ENCODE data around the gene IL25. TPM values are rescaled to one million over a fixed set of nuclear protein-coding genes. Genes with fewer than 3 reads are reported as not detected.

The IL25 gene
- polyA plus RNA-seq, 1 of the 3 experiments (the other 2 are of a cell fraction): not detected

- H3K4me3 ChIP-seq (ENCODE audit: low read depth in 2 of 2, low read length in 1 of 2): no peak overlapping the region
- H3K9ac ChIP-seq: no peak overlapping the region
- no peak overlapping the region; the same call in 1 of the 2 replicates for H2AFZ ChIP-seq (ENCODE audit: low read depth)
- no peaks in the 10 kb centered on the region for H3K9me3 ChIP-seq
- CTCF ChIA-PET: interaction anchor here (0.7 to 1.5 kb wide), 2 partner anchors 9 to 22 kb away, joined by 3 to 4 read pairs; no protein-coding TSS in a partner anchor
- peaks cover 23% of the 10 kb centered on the region for H3K27me3 ChIP-seq (ENCODE audit: insufficient read depth)
- H3K27ac ChIP-seq (ENCODE audit: low read depth in 2 of 2, low read length in 1 of 2): no peak overlapping the region
- no peaks in the 10 kb centered on the region for H3F3A ChIP-seq (replicated peaks; ENCODE audit: insufficient read depth)
- POLR2A ChIA-PET: no interaction called here
- WGBS (ENCODE audit: low lambda C conversion rate): 31% methylated on average over 16 of the region's 25 CpGs
- no peak for TF ChIP-seq PBX3 (IDR thresholded peaks at IDR 0.05)
- TF ChIP-seq USF2 (IDR thresholded peaks at IDR 0.05; ENCODE audit: borderline replicate concordance, low read depth, low read length): no peak
- TF ChIP-seq USF1 (IDR thresholded peaks at IDR 0.05; ENCODE audit: borderline replicate concordance, low read depth): no peak
- no peak for TF ChIP-seq EZH2phosphoT487 (IDR thresholded peaks at IDR 0.05; ENCODE audit: borderline replicate concordance, low read depth)
- no peak for TF ChIP-seq MEF2A (IDR thresholded peaks at IDR 0.05; ENCODE audit: borderline replicate concordance, low read depth)
- TF ChIP-seq TAF1 (IDR thresholded peaks at IDR 0.05; ENCODE audit: borderline replicate concordance, low read depth, low read length): no peak
- TF ChIP-seq MAX (IDR thresholded peaks at IDR 0.05; ENCODE audit: low read depth): no peak
- no peak for TF ChIP-seq POLR2AphosphoS5 (IDR thresholded peaks at IDR 0.05; ENCODE audit: low read depth, low read length)
- TF ChIP-seq YY1 (IDR thresholded peaks at IDR 0.05; ENCODE audit: low read depth): no peak
- TF ChIP-seq RFX5 (IDR thresholded peaks at IDR 0.05; ENCODE audit: low read length): no peak
- no peak for TF ChIP-seq RCOR1 (IDR thresholded peaks at IDR 0.05; ENCODE audit: low read length)
- no peak for TF ChIP-seq CTCF (IDR thresholded peaks at IDR 0.05)
- TF ChIP-seq SMC3 (IDR thresholded peaks at IDR 0.05; ENCODE audit: low read depth, low read length): no peak
- no peak overlapping the region for H3K4me2 ChIP-seq
- no peak for DNase-seq
- H3K4me1 ChIP-seq (ENCODE audit: control insufficient read depth in 1 of 2, insufficient read depth in 2 of 2, low read depth in 1 of 2, low read length in 1 of 2): no peaks in the 10 kb centered on the region; a peak in 1 of 4 replicates
- no peaks in the 10 kb centered on the region for H3K79me2 ChIP-seq (ENCODE audit: insufficient read depth)
- no peaks in the 10 kb centered on the region for H3K36me3 ChIP-seq (replicated peaks in 1 of 2; ENCODE audit: control insufficient read depth in 1 of 2, insufficient read depth in 2 of 2, low read length in 1 of 2)
- no peaks in the 10 kb centered on the region for H4K20me1 ChIP-seq (ENCODE audit: insufficient read depth)
- no peaks in the 10 kb centered on the region for H3K9me2 ChIP-seq
These were observed 29.9 kb downstream of the IL25 start for GRCh38 chr14:23402296-23403138.
